SK-N-SH treated with all-trans-retinoic acid at 6 μM for 48 hours (cell line): Measurements from ENCODE around the gene CELSR2.

Experiments used
- ATAC-seq: fragments of 200-7000 bp; cut with Tn5 transposase; 3 replicates; pipeline ENCODE4 v1.9.1; 2020; ENCODE audit warnings: mild to moderate bottlenecking, moderate library complexity
- CREB5 ChIP-seq: fragments of 250-450 bp; sonication (Bioruptor Pico); IDR thresholded peaks from 2 replicates; pipeline ENCODE4 v1.5.1; 2020; ENCODE audit warnings: low read depth, mild to moderate bottlenecking, moderate library complexity
- CSDC2 ChIP-seq: fragments of 250-450 bp; sonication (Bioruptor Pico); IDR thresholded peaks from 2 replicates; pipeline ENCODE4 v1.5.0; 2020; ENCODE audit warnings: mild to moderate bottlenecking, moderate library complexity
- CSRNP3 ChIP-seq: fragments of 250-450 bp; sonication (Bioruptor Pico); IDR thresholded peaks from 2 replicates; pipeline ENCODE4 v1.5.1; 2021; ENCODE audit warnings: mild to moderate bottlenecking, moderate library complexity
- ESRRG ChIP-seq: fragments of 250-450 bp; sonication (Bioruptor Pico); IDR thresholded peaks from 2 replicates; pipeline ENCODE4 v1.6.1; 2021; ENCODE audit warnings: mild to moderate bottlenecking
- GLIS3 ChIP-seq: fragments of 250-450 bp; sonication (Bioruptor Pico); IDR thresholded peaks from 2 replicates; pipeline ENCODE4 v1.5.0; 2020; ENCODE audit warnings: mild to moderate bottlenecking, moderate library complexity
- ISL1 ChIP-seq: fragments of 250-450 bp; sonication (Bioruptor Pico); IDR thresholded peaks from 2 replicates; pipeline ENCODE4 v2.1.2; 2022; ENCODE audit warnings: mild to moderate bottlenecking, moderate library complexity
- PATZ1 ChIP-seq: fragments of 250-450 bp; sonication (Bioruptor Pico); IDR thresholded peaks from 2 replicates; pipeline ENCODE4 v1.8.0; 2020; ENCODE audit warnings: mild to moderate bottlenecking, moderate library complexity, borderline replicate concordance
- POU6F1 ChIP-seq: fragments of 250-450 bp; sonication (Bioruptor Pico); IDR thresholded peaks from 2 replicates; pipeline ENCODE4 v1.8.0; 2021; ENCODE audit warnings: low read depth, mild to moderate bottlenecking, moderate library complexity, borderline replicate concordance
- PPARA ChIP-seq: fragments of 250-450 bp; sonication (Bioruptor Pico); IDR thresholded peaks from 2 replicates; pipeline ENCODE4 v1.5.0; 2020; ENCODE audit warnings: mild to moderate bottlenecking, borderline replicate concordance
- RARB ChIP-seq: fragments of 250-450 bp; sonication (Bioruptor Pico); IDR thresholded peaks from 2 replicates; pipeline ENCODE4 v1.8.0; 2021; ENCODE audit warnings: mild to moderate bottlenecking, moderate library complexity
- SNAI2 ChIP-seq: fragments of 250-450 bp; sonication (Bioruptor Pico); IDR thresholded peaks from 2 replicates; pipeline ENCODE4 v1.5.0; 2020; ENCODE audit warnings: mild to moderate bottlenecking, moderate library complexity
- TCF4 ChIP-seq: fragments of 250-450 bp; sonication (Bioruptor Pico); IDR thresholded peaks from 2 replicates; pipeline ENCODE4 v1.8.0; 2021; ENCODE audit warnings: mild to moderate bottlenecking, moderate library complexity, borderline replicate concordance
- TOX ChIP-seq: fragments of 250-450 bp; sonication (Bioruptor Pico); IDR thresholded peaks from 2 replicates; pipeline ENCODE4 v1.8.0; 2021; ENCODE audit warnings: mild to moderate bottlenecking, moderate library complexity, borderline replicate concordance
- TSHZ2 ChIP-seq: fragments of 250-450 bp; sonication (Bioruptor Pico); IDR thresholded peaks from 2 replicates; pipeline ENCODE4 v1.5.0; 2020; ENCODE audit warnings: mild to moderate bottlenecking, moderate library complexity
- ZC3H10 ChIP-seq: fragments of 250-450 bp; sonication (Bioruptor Pico); IDR thresholded peaks from 2 replicates; pipeline ENCODE4 v1.5.1; 2021; ENCODE audit warnings: mild to moderate bottlenecking, moderate library complexity
- ZFP3 ChIP-seq: fragments of 250-450 bp; sonication (Bioruptor Pico); IDR thresholded peaks from 2 replicates; pipeline ENCODE4 v1.5.0; 2020; ENCODE audit warnings: mild to moderate bottlenecking, moderate library complexity
- ZNF565 ChIP-seq: fragments of 450-650 bp; formaldehyde crosslinking; conservative IDR thresholded peaks from 2 replicates; pipeline ENCODE4 v1.5.0; 2020; ENCODE audit warnings: low read depth, mild to moderate bottlenecking, moderate library complexity
- ZNF70 ChIP-seq: fragments of 450-650 bp; formaldehyde crosslinking; IDR thresholded peaks from 2 replicates; pipeline ENCODE4 v1.5.0; 2020; ENCODE audit warnings: mild to moderate bottlenecking, moderate library complexity
- ZNF8 ChIP-seq: fragments of 450-650 bp; formaldehyde crosslinking; IDR thresholded peaks from 2 replicates; pipeline ENCODE4 v1.5.0; 2020; ENCODE audit warnings: mild to moderate bottlenecking, moderate library complexity

Gene CELSR2

GRCh38 chr1:109316506-109316905, 67.2 kb downstream of the CELSR2 start:
- TF ChIP-seq ISL1 (CRISPR knock-in tag) (no peak), CSRNP3 (CRISPR knock-in tag) (no peak), GLIS3 (CRISPR knock-in tag) (no peak), POU6F1 (CRISPR knock-in tag) (no peak), ESRRG (CRISPR knock-in tag) (no peak), TSHZ2 (CRISPR knock-in tag) (no peak), ZNF70 (CRISPR knock-in tag) (no peak), TCF4 (CRISPR knock-in tag) (no peak), CREB5 (CRISPR knock-in tag) (no peak), PATZ1 (CRISPR knock-in tag) (no peak), ZC3H10 (CRISPR knock-in tag) (no peak), SNAI2 (CRISPR knock-in tag) (no peak), ZNF565 (CRISPR knock-in tag) (no peak), TOX (no peak), PPARA (no peak)
- no peak for ATAC-seq

- ATAC-seq: no peak
- TF ChIP-seq ZFP3 (CRISPR knock-in tag): no peak
- TF ChIP-seq RARB (CRISPR knock-in tag): no peak
- no peak for TF ChIP-seq CREB5 (CRISPR knock-in tag)
- TF ChIP-seq GLIS3 (CRISPR knock-in tag): no peak
- TF ChIP-seq ZNF8 (CRISPR knock-in tag): no peak
- no peak for TF ChIP-seq POU6F1 (CRISPR knock-in tag)
- TF ChIP-seq ESRRG (CRISPR knock-in tag): no peak
- no peak for TF ChIP-seq CSDC2 (CRISPR knock-in tag)
Measured at GRCh38 chr1:109319114-109319513, 69.8 kb downstream of the CELSR2 start.
